22Rv1 (cell line): ENCODE measurements around the gene TMEM54.

Experiments used
- ZFX ChIP-seq: fragments of 450-650 bp; IDR thresholded peaks from 2 replicates; pipeline ENCODE4 v1.6.1; 2017; ENCODE audit warnings: antibody characterized with exemption, borderline replicate concordance
- TF ChIP-seq, protein P1 (sequence below): fragments of 450-650 bp; IDR thresholded peaks from 2 replicates; pipeline ENCODE4 v1.5.1; 2017; ENCODE audit warnings: mild to moderate bottlenecking

DNA sequence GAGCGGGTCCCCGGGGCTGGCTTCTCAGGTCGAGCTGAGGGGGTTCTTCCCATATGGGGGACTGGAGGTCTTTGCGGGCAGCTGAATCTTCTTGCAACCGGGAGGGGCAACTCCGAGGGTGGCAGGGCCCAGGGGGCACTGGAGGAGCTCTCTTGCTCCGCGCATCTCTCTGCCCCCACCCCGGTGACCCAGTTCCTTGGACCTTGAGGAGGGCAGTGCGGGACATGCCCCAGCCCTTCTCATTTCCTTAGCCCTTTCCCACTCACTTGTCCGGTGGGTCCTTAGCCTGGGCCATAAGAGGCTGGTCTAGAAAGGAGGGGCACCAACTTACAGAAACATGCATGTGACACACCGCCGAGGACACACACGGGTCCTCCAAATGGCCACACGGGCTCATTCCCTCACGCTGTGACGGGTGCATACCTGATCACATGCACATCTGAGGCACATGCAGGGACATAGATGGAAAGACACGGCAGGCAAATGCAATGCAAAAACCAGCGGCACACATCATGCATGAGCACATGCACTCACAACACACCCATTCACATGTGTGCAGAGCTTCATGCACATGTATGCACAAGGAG lies 14.3 kb downstream of the TMEM54 start:
- TF ChIP-seq, protein P1, sequence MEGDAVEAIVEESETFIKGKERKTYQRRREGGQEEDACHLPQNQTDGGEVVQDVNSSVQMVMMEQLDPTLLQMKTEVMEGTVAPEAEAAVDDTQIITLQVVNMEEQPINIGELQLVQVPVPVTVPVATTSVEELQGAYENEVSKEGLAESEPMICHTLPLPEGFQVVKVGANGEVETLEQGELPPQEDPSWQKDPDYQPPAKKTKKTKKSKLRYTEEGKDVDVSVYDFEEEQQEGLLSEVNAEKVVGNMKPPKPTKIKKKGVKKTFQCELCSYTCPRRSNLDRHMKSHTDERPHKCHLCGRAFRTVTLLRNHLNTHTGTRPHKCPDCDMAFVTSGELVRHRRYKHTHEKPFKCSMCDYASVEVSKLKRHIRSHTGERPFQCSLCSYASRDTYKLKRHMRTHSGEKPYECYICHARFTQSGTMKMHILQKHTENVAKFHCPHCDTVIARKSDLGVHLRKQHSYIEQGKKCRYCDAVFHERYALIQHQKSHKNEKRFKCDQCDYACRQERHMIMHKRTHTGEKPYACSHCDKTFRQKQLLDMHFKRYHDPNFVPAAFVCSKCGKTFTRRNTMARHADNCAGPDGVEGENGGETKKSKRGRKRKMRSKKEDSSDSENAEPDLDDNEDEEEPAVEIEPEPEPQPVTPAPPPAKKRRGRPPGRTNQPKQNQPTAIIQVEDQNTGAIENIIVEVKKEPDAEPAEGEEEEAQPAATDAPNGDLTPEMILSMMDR, result peak; percentile 47
- TF ChIP-seq ZFX, result no peak
